Measurements from ENCODE around the gene COG2.

DNA sequence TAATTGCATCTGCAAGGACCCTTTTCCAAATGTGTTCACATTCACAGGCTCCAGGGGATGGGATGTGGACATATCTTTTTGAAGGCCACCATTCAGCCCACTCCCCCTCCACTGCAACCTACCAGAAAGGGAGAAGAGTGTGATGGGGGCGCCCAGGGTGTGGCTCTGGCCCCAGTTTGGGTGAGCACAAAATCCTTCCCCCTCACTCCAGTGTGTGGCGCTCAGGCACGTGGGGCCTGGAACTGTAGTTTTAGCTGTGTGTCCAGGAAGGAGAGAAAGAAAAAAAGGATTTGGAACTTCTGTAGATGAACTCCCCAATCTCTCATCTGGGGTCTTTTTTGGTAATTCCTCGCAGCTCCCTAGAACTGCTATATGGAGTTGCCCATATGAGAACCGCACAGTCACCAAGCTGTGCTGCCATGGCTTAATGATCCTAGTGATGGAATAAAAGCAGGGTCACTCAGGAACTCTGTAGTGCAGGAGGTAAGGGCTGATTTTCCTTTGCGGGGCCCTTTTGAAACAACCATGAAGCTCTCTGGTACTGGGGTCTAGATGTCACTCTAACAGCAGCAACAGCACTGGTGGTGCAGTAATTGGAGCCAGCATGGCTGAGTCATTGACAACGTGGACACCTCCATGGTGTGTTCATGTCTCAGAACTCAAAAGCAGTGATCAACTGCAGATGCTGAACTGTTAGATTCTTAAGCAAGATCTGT lies 54.6 kb downstream of the COG2 start:
- TF ChIP-seq, protein P1, sequence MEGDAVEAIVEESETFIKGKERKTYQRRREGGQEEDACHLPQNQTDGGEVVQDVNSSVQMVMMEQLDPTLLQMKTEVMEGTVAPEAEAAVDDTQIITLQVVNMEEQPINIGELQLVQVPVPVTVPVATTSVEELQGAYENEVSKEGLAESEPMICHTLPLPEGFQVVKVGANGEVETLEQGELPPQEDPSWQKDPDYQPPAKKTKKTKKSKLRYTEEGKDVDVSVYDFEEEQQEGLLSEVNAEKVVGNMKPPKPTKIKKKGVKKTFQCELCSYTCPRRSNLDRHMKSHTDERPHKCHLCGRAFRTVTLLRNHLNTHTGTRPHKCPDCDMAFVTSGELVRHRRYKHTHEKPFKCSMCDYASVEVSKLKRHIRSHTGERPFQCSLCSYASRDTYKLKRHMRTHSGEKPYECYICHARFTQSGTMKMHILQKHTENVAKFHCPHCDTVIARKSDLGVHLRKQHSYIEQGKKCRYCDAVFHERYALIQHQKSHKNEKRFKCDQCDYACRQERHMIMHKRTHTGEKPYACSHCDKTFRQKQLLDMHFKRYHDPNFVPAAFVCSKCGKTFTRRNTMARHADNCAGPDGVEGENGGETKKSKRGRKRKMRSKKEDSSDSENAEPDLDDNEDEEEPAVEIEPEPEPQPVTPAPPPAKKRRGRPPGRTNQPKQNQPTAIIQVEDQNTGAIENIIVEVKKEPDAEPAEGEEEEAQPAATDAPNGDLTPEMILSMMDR (conservative IDR thresholded peaks at IDR 0.05) = no peak
- TF ChIP-seq ZFX (IDR thresholded peaks at IDR 0.05) = no peak

Measured in C4-2B (cell line).